SK-N-MC (cell line): ENCODE measurements around the gene PCTP.

Source experiments
- EZH2 ChIP-seq: fragments of 200-600 bp; sonication (generic); IDR thresholded peaks from one replicate; pipeline ENCODE4 v1.6.1; 2017; ENCODE audit warnings: antibody characterized with exemption
- FOXP2 ChIP-seq: optimal IDR thresholded peaks from 2 replicates; pipeline ENCODE3; 2011; ENCODE audit warnings: mild to moderate bottlenecking, moderate library complexity; ENCODE audit not compliant: insufficient read depth; ENCODE audit errors: extremely low read length, control extremely low read depth
- POLR2AphosphoS5 ChIP-seq: IDR thresholded peaks from 2 replicates; pipeline ENCODE4 v1.6.1; 2012; ENCODE audit warnings: mild to moderate bottlenecking, low read depth, low read length, borderline replicate concordance

GRCh38 chr17:55816532-55817396, 65.9 kb downstream of the PCTP start:
- TF ChIP-seq EZH2 (no peak), POLR2AphosphoS5 (no peak), FOXP2 (no peak)
